RWPE2 (cell line): Measurements from ENCODE around the gene MIGA1.

ENCODE experiments used
- ATAC-seq: fragments of 200-7000 bp; cut with Tn5 transposase; 3 replicates; pipeline ENCODE4 v1.9.1; 2021; ENCODE audit warnings: low read depth
- DNase-seq: peaks from one replicate; pipeline ENCODE4 v3.0.0-alpha.2; 2020; ENCODE audit warnings: low spot score
- H3K27ac ChIP-seq: fragments of 450-650 bp; 2 replicates; pipeline ENCODE4 v1.5.1; 2017; ENCODE audit warnings: mild to moderate bottlenecking; ENCODE audit not compliant: poor library complexity, severe bottlenecking
- H3K27me3 ChIP-seq: fragments of 250-450 bp; sonication (Bioruptor Pico); 2 replicates; pipeline ENCODE4 v1.5.1; 2021; ENCODE audit warnings: mild to moderate bottlenecking, moderate library complexity; ENCODE audit not compliant: insufficient read depth, poor library complexity, severe bottlenecking
- H3K36me3 ChIP-seq: fragments of 250-450 bp; sonication (Bioruptor Pico); 2 replicates; pipeline ENCODE4 v1.5.1; 2020; ENCODE audit warnings: low read depth, mild to moderate bottlenecking, moderate library complexity
- H3K4me1 ChIP-seq: fragments of 250-450 bp; sonication (Bioruptor Pico); 2 replicates; pipeline ENCODE4 v1.5.1; 2021; ENCODE audit warnings: mild to moderate bottlenecking, moderate library complexity; ENCODE audit not compliant: insufficient read depth, poor library complexity, severe bottlenecking
- H3K4me3 ChIP-seq: fragments of 250-450 bp; sonication (Bioruptor Pico); 2 replicates; pipeline ENCODE4 v1.5.1; 2021; ENCODE audit warnings: mild to moderate bottlenecking, moderate library complexity; ENCODE audit not compliant: severe bottlenecking
- H3K9me3 ChIP-seq: fragments of 250-450 bp; sonication (Bioruptor Pico); 2 replicates; pipeline ENCODE4 v1.5.1; 2021; ENCODE audit warnings: mild to moderate bottlenecking, moderate library complexity; ENCODE audit not compliant: severe bottlenecking
- CTCF ChIP-seq: fragments of 450-650 bp; IDR thresholded peaks from one replicate; pipeline ENCODE4 v1.5.1; 2017; ENCODE audit warnings: mild to moderate bottlenecking, moderate library complexity; ENCODE audit not compliant: poor library complexity, severe bottlenecking

Gene MIGA1

GRCh38 chr1:77846966-77847365 is 67.5 kb downstream of the MIGA1 start:
- DNase-seq (no peak), ATAC-seq (no peak)
- no peak overlapping the region for H3K27ac ChIP-seq
- H3K36me3 ChIP-seq, result peaks cover 18% of the 10 kb centered on the region
- H3K9me3 ChIP-seq, result no peaks in the 10 kb centered on the region
- H3K4me3 ChIP-seq, result no peak overlapping the region
- TF ChIP-seq CTCF, result no peak
- H3K4me1 ChIP-seq, result no peaks in the 10 kb centered on the region
- H3K27me3 ChIP-seq, result no peaks in the 10 kb centered on the region

GRCh38 chr1:77847621-77848080 is 68.2 kb downstream of the MIGA1 start:
- H3K36me3 ChIP-seq, result peaks cover 18% of the 10 kb centered on the region
- no peaks in the 10 kb centered on the region for H3K27me3 ChIP-seq
- no peaks in the 10 kb centered on the region for H3K4me1 ChIP-seq
- no peaks in the 10 kb centered on the region for H3K9me3 ChIP-seq
- ATAC-seq, result no peak
- no peak overlapping the region for H3K27ac ChIP-seq
- TF ChIP-seq CTCF, result no peak
- no peak for DNase-seq
- H3K4me3 ChIP-seq, result no peak overlapping the region

DNA sequence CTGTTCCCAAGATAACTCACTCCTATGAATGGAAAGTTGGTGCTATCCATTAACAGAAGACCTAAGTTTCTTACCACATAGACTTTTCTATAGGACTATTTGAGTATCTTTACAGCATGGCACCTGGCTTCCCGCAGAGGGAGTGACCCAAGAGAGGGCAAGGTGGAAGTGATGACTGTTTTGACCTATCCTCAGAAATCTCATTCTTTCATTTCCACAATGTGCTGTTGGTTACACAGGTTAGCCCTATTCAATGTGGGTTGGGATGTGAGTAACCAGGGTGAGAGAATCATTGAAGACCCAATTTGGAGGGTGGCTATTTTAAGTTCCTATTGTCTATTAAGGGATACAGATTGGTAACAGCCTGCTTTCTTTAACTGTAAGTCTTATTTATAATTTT is 70.6 kb downstream of the MIGA1 start:
- H3K4me3 ChIP-seq, result no peak overlapping the region
- H3K4me1 ChIP-seq, result no peaks in the 10 kb centered on the region
- H3K27ac ChIP-seq, result no peak overlapping the region
- ATAC-seq (no peak), DNase-seq (no peak)
- H3K36me3 ChIP-seq, result peaks cover 6% of the 10 kb centered on the region; the same call in 1 of the 2 replicates
- no peak for TF ChIP-seq CTCF
- H3K27me3 ChIP-seq, result no peaks in the 10 kb centered on the region
- H3K9me3 ChIP-seq, result no peaks in the 10 kb centered on the region

GRCh38 chr1:77857552-77857951 is 78.1 kb downstream of the MIGA1 start:
- DNase-seq, result no peak
- no peaks in the 10 kb centered on the region for H3K27me3 ChIP-seq
- H3K4me1 ChIP-seq, result no peaks in the 10 kb centered on the region
- no peak overlapping the region for H3K27ac ChIP-seq
- no peak overlapping the region for H3K4me3 ChIP-seq
- peaks cover 3% of the 10 kb centered on the region for H3K9me3 ChIP-seq
- ATAC-seq, result no peak
- TF ChIP-seq CTCF, result no peak
- peaks cover 8% of the 10 kb centered on the region for H3K36me3 ChIP-seq

DNA sequence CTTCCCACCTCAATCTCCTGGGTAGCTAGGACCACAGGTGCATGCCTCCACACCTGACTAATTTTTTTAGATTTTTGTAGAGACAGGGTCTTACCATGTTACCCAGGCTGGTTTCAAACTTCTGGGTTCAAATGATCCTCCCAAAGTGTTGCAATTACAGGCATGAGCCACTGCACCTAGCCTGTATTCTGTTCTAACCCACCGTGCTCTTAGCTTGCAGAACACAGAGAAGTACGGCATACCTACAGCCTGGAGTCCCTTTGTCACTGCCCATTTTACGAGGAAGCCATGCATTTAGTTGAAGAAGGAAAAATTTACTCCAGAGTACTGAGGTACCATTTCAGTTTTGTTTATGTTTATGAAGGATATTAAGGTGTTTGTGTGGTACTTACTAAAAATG is 79.3 kb downstream of the MIGA1 start:
- Histone ChIP-seq H3K27ac (no peak overlapping the region), H3K36me3 (peaks cover 8% of the 10 kb centered on the region), H3K4me3 (no peak overlapping the region), H3K4me1 (no peaks in the 10 kb centered on the region), H3K27me3 (no peaks in the 10 kb centered on the region), H3K9me3 (peaks cover 3% of the 10 kb centered on the region)
- ATAC-seq (no peak), DNase-seq (no peak)
- no peak for TF ChIP-seq CTCF
